Liver (tissue), 3 donors: ENCODE data around the gene PPP3CA.

Experiments used
- ATF3 ChIP-seq: IDR thresholded peaks from 2 replicates; pipeline ENCODE4 v1.6.1; 2016; ENCODE audit warnings: antibody characterized with exemption
- CTCF ChIP-seq: fragments of 150-350 bp; IDR thresholded peaks from 2 replicates; pipeline ENCODE4 v1.5.1; 2017; ENCODE audit warnings: improper control_type of control experiment, low read depth, low read length; ENCODE audit not compliant: missing input control
- EGR1 ChIP-seq, 2 donors: IDR thresholded peaks; 2 replicates each; pipeline ENCODE4 v1.6.1; 2016 to 2018; ENCODE audit warnings: antibody characterized with exemption in 2 of 2, low read depth in 2 of 2
- GABPA ChIP-seq, 2 donors: IDR thresholded peaks in 1 of 2; conservative IDR thresholded peaks in 1 of 2; 2 replicates each; pipeline ENCODE4 v1.6.1; 2016; ENCODE audit warnings: antibody characterized with exemption in 2 of 2, mild to moderate bottlenecking in 1 of 2, moderate library complexity in 1 of 2
- JUND ChIP-seq, 2 donors: IDR thresholded peaks; 2 replicates each; pipeline ENCODE4 v1.6.1; 2016; ENCODE audit warnings: antibody characterized with exemption in 2 of 2
- SP1 ChIP-seq: IDR thresholded peaks from 2 replicates; pipeline ENCODE4 v1.6.1; 2018; ENCODE audit warnings: antibody characterized with exemption, mild to moderate bottlenecking
- donor health status: healthy.
- donor health status: healthy.

- no peak for TF ChIP-seq CTCF
- no peak for TF ChIP-seq GABPA (IDR thresholded peaks at IDR 0.05 in 1 of 2, conservative IDR thresholded peaks at IDR 0.05 in 1 of 2)
- TF ChIP-seq EGR1 (IDR thresholded peaks at IDR 0.05; ENCODE audit: low read depth in 2 of 2): no peak
- TF ChIP-seq ATF3: no peak
- no peak for TF ChIP-seq SP1
- no peak for TF ChIP-seq JUND (IDR thresholded peaks at IDR 0.05)
Measured at GRCh38 chr4:101155368-101155767, 192.0 kb downstream of the PPP3CA start.
